HepG2 (cell line): Measurements from ENCODE around the gene MED9. TPM values are rescaled to one million over a fixed set of nuclear protein-coding genes. Genes with fewer than 3 reads are reported as not detected.

Source experiments
- CCAR2 ChIP-seq: fragments of 200-400 bp; formaldehyde crosslinking; optimal IDR thresholded peaks from 2 replicates; pipeline ENCODE3; 2018; ENCODE audit warnings: low read depth, mild to moderate bottlenecking, low read length, moderate library complexity
- FOXK1 ChIP-seq: sonication (generic); formaldehyde crosslinking; IDR thresholded peaks from 2 replicates; pipeline ENCODE4 v1.4.0; 2020; ENCODE audit warnings: low read depth, missing genetic modification reagents, borderline replicate concordance
- GTF3A ChIP-seq: sonication (generic); formaldehyde crosslinking; conservative IDR thresholded peaks from 2 replicates; pipeline ENCODE4 v1.4.0; 2020; ENCODE audit warnings: mild to moderate bottlenecking, missing genetic modification reagents
- KLF9 ChIP-seq: IDR thresholded peaks from 2 replicates; pipeline ENCODE4 v1.6.1; 2016; ENCODE audit warnings: low read depth
- NFRKB ChIP-seq: fragments of 450-650 bp; IDR thresholded peaks from 2 replicates; pipeline ENCODE4 v1.6.1; 2017
- SMAD9 ChIP-seq: sonication (generic); formaldehyde crosslinking; IDR thresholded peaks from 2 replicates; pipeline ENCODE4 v1.5.1; 2020; ENCODE audit warnings: mild to moderate bottlenecking, missing genetic modification reagents
- TAF15 ChIP-seq: fragments of 200-400 bp; formaldehyde crosslinking; IDR thresholded peaks from one replicate; pipeline ENCODE4 v1.6.1; 2018; ENCODE audit warnings: mild to moderate bottlenecking, low read depth, low read length; ENCODE audit not compliant: poor library complexity, severe bottlenecking
- ZFP36L2 ChIP-seq: sonication (generic); formaldehyde crosslinking; IDR thresholded peaks from 2 replicates; pipeline ENCODE4 v1.4.0; 2020; ENCODE audit warnings: missing genetic modification reagents
- ZIK1 ChIP-seq: sonication (generic); formaldehyde crosslinking; IDR thresholded peaks from 2 replicates; pipeline ENCODE4 v1.5.0; 2020; ENCODE audit warnings: mild to moderate bottlenecking, low read depth, missing genetic modification reagents, borderline replicate concordance
- ZNF30 ChIP-seq: sonication (generic); formaldehyde crosslinking; IDR thresholded peaks from 2 replicates; pipeline ENCODE4 v1.5.0; 2020; ENCODE audit warnings: mild to moderate bottlenecking, missing genetic modification reagents
- ZNF335 ChIP-seq: sonication (generic); formaldehyde crosslinking; IDR thresholded peaks from 2 replicates; pipeline ENCODE4 v1.4.0; 2020; ENCODE audit warnings: missing genetic modification reagents
- polyA plus RNA-seq, 8 experiments: library from polyadenylated mRNA; depleted of rRNA in 3 of 8; stranded (reverse) in 7 of 8; unstranded in 1 of 8; fragments of >200 nt; fragmentation: Illumina TruSeq in 4 of 8; extraction: Trizol in 4 of 8; gene quantifications; 2 replicates each; pipeline versions ENCODE4 v1.2.1 to v1.2.3, GENCODE V29; 2011 to 2016; ENCODE audit warnings: low read depth in 4 of 8, missing spikeins in 1 of 8, mixed read lengths in 1 of 8; ENCODE audit not compliant: insufficient read depth in 1 of 8
- total RNA-seq, 5 experiments: library from RNA; depleted of rRNA; stranded (reverse); fragments of >200 nt; fragmentation: Illumina TruSeq; extraction: Trizol; gene quantifications; 2 replicates each; pipeline ENCODE4 v1.2.3, GENCODE V29; 2016; ENCODE audit warnings: low read depth in 1 of 5
- TF ChIP-seq, protein P1 (sequence below): sonication (generic); formaldehyde crosslinking; IDR thresholded peaks from 2 replicates; pipeline ENCODE4 v1.4.0; 2020; ENCODE audit warnings: missing genetic modification reagents, mild to moderate bottlenecking, borderline replicate concordance
- TF ChIP-seq, protein P2 (sequence below): sonication (generic); formaldehyde crosslinking; IDR thresholded peaks from 2 replicates; pipeline ENCODE4 v1.4.0; 2020; ENCODE audit warnings: missing genetic modification reagents, borderline replicate concordance
- TF ChIP-seq, protein P3 (sequence below): sonication (generic); formaldehyde crosslinking; IDR thresholded peaks from 2 replicates; pipeline ENCODE4 v1.9.0; 2022; ENCODE audit warnings: missing genetic modification reagents, mild to moderate bottlenecking, borderline replicate concordance
- TF ChIP-seq, protein P4 (sequence below): sonication (generic); formaldehyde crosslinking; IDR thresholded peaks from 2 replicates; pipeline ENCODE4 v1.5.1; 2020; ENCODE audit warnings: mild to moderate bottlenecking, missing genetic modification reagents, borderline replicate concordance
- TF ChIP-seq, protein P5 (sequence below): sonication (generic); formaldehyde crosslinking; conservative IDR thresholded peaks from 2 replicates; pipeline ENCODE4 v1.8.1; 2023; ENCODE audit warnings: missing genetic modification reagents

Gene MED9
- total and polyA plus RNA-seq, 2 of the 13 experiments (the other 11 are each of a cell fraction or from before 2014, with no cell fraction given), result 11.9 to 15.1 TPM

DNA sequence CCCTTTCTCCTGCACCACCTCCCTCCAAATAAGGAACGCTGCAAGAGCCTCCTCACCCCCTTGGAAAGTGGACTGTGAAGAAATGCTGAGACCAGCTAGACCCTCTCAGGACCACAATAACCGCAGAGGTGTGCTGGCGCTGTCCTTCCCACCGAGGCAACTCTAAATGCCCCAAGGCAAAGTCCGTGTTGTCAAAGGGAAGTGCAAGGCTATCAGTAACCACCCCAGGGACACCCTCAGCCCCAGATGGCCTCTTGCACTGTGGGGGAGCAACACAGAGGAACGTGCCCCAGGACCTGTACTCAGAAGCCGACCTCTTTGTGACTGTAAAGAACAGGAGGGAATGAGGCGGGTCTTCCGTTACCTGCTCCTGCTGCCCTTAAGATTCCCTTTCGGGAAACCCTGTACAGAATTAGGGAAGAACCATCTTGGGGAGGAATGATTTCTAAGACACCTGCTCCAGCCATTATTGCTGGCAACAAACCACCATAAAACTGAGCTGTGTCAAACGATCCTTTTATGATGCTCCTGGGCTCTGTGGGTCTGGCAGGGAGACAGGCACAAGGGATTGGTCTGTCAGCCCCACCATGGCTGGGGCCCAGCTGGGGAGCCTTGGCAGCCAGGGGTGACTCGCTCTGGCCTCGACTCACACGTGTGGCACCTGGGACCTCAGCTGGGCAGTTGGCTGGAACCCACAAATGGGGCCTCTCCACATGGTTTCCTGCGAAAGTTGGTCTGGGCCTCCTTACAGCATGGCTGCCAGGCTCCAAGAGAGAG is 14.6 kb upstream of the MED9 start (continued):
- TF ChIP-seq, protein P1, sequence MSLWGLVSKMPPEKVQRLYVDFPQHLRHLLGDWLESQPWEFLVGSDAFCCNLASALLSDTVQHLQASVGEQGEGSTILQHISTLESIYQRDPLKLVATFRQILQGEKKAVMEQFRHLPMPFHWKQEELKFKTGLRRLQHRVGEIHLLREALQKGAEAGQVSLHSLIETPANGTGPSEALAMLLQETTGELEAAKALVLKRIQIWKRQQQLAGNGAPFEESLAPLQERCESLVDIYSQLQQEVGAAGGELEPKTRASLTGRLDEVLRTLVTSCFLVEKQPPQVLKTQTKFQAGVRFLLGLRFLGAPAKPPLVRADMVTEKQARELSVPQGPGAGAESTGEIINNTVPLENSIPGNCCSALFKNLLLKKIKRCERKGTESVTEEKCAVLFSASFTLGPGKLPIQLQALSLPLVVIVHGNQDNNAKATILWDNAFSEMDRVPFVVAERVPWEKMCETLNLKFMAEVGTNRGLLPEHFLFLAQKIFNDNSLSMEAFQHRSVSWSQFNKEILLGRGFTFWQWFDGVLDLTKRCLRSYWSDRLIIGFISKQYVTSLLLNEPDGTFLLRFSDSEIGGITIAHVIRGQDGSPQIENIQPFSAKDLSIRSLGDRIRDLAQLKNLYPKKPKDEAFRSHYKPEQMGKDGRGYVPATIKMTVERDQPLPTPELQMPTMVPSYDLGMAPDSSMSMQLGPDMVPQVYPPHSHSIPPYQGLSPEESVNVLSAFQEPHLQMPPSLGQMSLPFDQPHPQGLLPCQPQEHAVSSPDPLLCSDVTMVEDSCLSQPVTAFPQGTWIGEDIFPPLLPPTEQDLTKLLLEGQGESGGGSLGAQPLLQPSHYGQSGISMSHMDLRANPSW (CRISPR knock-in tag), result no peak
- TF ChIP-seq ZNF335 (CRISPR knock-in tag) (no peak), FOXK1 (peak; percentile 39; the same call in 1 of the 2 replicates), ZFP36L2 (CRISPR knock-in tag) (no peak), KLF9 (CRISPR knock-in tag) (no peak), SMAD9 (CRISPR knock-in tag) (no peak), ZIK1 (CRISPR knock-in tag) (peak; percentile 67), GTF3A (no peak), ZNF30 (CRISPR knock-in tag) (no peak), CCAR2 (no peak), NFRKB (no peak), TAF15 (no peak)
- TF ChIP-seq, protein P2, sequence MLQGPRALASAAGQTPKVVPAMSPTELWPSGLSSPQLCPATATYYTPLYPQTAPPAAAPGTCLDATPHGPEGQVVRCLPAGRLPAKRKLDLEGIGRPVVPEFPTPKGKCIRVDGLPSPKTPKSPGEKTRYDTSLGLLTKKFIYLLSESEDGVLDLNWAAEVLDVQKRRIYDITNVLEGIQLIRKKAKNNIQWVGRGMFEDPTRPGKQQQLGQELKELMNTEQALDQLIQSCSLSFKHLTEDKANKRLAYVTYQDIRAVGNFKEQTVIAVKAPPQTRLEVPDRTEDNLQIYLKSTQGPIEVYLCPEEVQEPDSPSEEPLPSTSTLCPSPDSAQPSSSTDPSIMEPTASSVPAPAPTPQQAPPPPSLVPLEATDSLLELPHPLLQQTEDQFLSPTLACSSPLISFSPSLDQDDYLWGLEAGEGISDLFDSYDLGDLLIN, result no peak
- TF ChIP-seq, protein P3, sequence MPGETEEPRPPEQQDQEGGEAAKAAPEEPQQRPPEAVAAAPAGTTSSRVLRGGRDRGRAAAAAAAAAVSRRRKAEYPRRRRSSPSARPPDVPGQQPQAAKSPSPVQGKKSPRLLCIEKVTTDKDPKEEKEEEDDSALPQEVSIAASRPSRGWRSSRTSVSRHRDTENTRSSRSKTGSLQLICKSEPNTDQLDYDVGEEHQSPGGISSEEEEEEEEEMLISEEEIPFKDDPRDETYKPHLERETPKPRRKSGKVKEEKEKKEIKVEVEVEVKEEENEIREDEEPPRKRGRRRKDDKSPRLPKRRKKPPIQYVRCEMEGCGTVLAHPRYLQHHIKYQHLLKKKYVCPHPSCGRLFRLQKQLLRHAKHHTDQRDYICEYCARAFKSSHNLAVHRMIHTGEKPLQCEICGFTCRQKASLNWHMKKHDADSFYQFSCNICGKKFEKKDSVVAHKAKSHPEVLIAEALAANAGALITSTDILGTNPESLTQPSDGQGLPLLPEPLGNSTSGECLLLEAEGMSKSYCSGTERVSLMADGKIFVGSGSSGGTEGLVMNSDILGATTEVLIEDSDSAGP (CRISPR knock-in tag), result peak; percentile 70; the same call in 1 of the 2 replicates
- TF ChIP-seq, protein P4, sequence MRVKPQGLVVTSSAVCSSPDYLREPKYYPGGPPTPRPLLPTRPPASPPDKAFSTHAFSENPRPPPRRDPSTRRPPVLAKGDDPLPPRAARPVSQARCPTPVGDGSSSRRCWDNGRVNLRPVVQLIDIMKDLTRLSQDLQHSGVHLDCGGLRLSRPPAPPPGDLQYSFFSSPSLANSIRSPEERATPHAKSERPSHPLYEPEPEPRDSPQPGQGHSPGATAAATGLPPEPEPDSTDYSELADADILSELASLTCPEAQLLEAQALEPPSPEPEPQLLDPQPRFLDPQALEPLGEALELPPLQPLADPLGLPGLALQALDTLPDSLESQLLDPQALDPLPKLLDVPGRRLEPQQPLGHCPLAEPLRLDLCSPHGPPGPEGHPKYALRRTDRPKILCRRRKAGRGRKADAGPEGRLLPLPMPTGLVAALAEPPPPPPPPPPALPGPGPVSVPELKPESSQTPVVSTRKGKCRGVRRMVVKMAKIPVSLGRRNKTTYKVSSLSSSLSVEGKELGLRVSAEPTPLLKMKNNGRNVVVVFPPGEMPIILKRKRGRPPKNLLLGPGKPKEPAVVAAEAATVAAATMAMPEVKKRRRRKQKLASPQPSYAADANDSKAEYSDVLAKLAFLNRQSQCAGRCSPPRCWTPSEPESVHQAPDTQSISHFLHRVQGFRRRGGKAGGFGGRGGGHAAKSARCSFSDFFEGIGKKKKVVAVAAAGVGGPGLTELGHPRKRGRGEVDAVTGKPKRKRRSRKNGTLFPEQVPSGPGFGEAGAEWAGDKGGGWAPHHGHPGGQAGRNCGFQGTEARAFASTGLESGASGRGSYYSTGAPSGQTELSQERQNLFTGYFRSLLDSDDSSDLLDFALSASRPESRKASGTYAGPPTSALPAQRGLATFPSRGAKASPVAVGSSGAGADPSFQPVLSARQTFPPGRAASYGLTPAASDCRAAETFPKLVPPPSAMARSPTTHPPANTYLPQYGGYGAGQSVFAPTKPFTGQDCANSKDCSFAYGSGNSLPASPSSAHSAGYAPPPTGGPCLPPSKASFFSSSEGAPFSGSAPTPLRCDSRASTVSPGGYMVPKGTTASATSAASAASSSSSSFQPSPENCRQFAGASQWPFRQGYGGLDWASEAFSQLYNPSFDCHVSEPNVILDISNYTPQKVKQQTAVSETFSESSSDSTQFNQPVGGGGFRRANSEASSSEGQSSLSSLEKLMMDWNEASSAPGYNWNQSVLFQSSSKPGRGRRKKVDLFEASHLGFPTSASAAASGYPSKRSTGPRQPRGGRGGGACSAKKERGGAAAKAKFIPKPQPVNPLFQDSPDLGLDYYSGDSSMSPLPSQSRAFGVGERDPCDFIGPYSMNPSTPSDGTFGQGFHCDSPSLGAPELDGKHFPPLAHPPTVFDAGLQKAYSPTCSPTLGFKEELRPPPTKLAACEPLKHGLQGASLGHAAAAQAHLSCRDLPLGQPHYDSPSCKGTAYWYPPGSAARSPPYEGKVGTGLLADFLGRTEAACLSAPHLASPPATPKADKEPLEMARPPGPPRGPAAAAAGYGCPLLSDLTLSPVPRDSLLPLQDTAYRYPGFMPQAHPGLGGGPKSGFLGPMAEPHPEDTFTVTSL (CRISPR knock-in tag), result peak; percentile 61; the same call in 1 of the 2 replicates
- TF ChIP-seq, protein P5, sequence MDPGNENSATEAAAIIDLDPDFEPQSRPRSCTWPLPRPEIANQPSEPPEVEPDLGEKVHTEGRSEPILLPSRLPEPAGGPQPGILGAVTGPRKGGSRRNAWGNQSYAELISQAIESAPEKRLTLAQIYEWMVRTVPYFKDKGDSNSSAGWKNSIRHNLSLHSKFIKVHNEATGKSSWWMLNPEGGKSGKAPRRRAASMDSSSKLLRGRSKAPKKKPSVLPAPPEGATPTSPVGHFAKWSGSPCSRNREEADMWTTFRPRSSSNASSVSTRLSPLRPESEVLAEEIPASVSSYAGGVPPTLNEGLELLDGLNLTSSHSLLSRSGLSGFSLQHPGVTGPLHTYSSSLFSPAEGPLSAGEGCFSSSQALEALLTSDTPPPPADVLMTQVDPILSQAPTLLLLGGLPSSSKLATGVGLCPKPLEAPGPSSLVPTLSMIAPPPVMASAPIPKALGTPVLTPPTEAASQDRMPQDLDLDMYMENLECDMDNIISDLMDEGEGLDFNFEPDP (CRISPR knock-in tag), result no peak
